IMR-90 (cell line): ENCODE results near the gene DNAH8. TPM values are rescaled to one million over a fixed set of nuclear protein-coding genes. Genes with fewer than 3 reads are reported as not detected.

Experiments used
- ATAC-seq: fragments of 200-7000 bp; cut with Tn5 transposase; 2 replicates; pipeline ENCODE4 v1.9.1; 2020; ENCODE audit warnings: low read depth, mild to moderate bottlenecking, moderate library complexity
- BruUV-seq: library from RNA; stranded (reverse); fragments of 400-500 nt; replicated peaks from 2 replicates; lab custom pipeline; 2021; lab: Mats Ljungman, UMichigan
- CTCF ChIA-PET: fragments of 300-600 bp; formaldehyde crosslinking; extraction: SDS; loops from one replicate; lab custom pipeline; 2021; ENCODE audit warnings: antibody characterized with exemption; lab: Yijun Ruan, JAX
- POLR2A ChIA-PET: fragments of 300-600 bp; sonication (Branson Sonifier 250); formaldehyde crosslinking; loops from one replicate; lab custom pipeline; 2022; ENCODE audit warnings: antibody characterized with exemption; ENCODE audit not compliant: unreplicated experiment; lab: Charles Lee
- DNase-seq: peaks from one replicate; pipeline ENCODE4 v3.0.0; 2013
- H2AFZ ChIP-seq: replicated peaks from 2 replicates; pipeline ENCODE3; 2013; ENCODE audit warnings: low read length, mild to moderate bottlenecking; ENCODE audit not compliant: poor library complexity
- H2AK5ac ChIP-seq: 2 replicates; pipeline ENCODE4 v1.6.1; 2013; ENCODE audit warnings: low read depth, low read length, inconsistent platforms
- H2AK9ac ChIP-seq: replicated peaks from 2 replicates; pipeline ENCODE3; 2013; ENCODE audit warnings: mild to moderate bottlenecking, low read depth, low read length, moderate library complexity; ENCODE audit not compliant: poor library complexity
- H2BK120ac ChIP-seq: 2 replicates; pipeline ENCODE4 v1.6.1; 2013; ENCODE audit warnings: low read depth, low read length, inconsistent platforms
- H2BK15ac ChIP-seq: 3 replicates; pipeline ENCODE4 v1.6.1; 2013; ENCODE audit warnings: low read depth, low read length, inconsistent platforms
- H2BK20ac ChIP-seq: 2 replicates; pipeline ENCODE4 v1.6.1; 2013; ENCODE audit warnings: low read depth, mild to moderate bottlenecking, inconsistent platforms, low read length, moderate library complexity
- H2BK5ac ChIP-seq: 2 replicates; pipeline ENCODE4 v1.6.1; 2013; ENCODE audit warnings: mild to moderate bottlenecking, low read depth, low read length, inconsistent platforms; ENCODE audit not compliant: poor library complexity, severe bottlenecking
- H3K14ac ChIP-seq: replicated peaks from 2 replicates; pipeline ENCODE4 v1.6.1; 2013; ENCODE audit warnings: low read depth, low read length, inconsistent platforms
- H3K18ac ChIP-seq: 2 replicates; pipeline ENCODE4 v1.6.1; 2013; ENCODE audit warnings: low read depth, low read length, control low read depth
- H3K23ac ChIP-seq: 2 replicates; pipeline ENCODE4 v1.6.1; 2013; ENCODE audit warnings: low read depth, low read length, inconsistent platforms
- H3K27ac ChIP-seq: 2 replicates; pipeline ENCODE4 v1.5.1; 2013; ENCODE audit warnings: mild to moderate bottlenecking, control low read depth, low read length; ENCODE audit not compliant: insufficient read depth
- H3K27me3 ChIP-seq: 2 replicates; pipeline ENCODE4 v1.6.1; 2013; ENCODE audit warnings: low read length; ENCODE audit not compliant: control insufficient read depth, insufficient read depth
- H3K36me3 ChIP-seq: 2 replicates; pipeline ENCODE4 v1.6.1; 2013; ENCODE audit warnings: low read length, mixed read lengths; ENCODE audit not compliant: control insufficient read depth, insufficient read depth
- H3K4ac ChIP-seq: 2 replicates; pipeline ENCODE4 v1.6.1; 2013; ENCODE audit warnings: low read depth, low read length, inconsistent platforms
- H3K4me1 ChIP-seq: 2 replicates; pipeline ENCODE4 v1.6.1; 2013; ENCODE audit warnings: low read length, mixed read lengths; ENCODE audit not compliant: control insufficient read depth, insufficient read depth
- H3K4me2 ChIP-seq: 2 replicates; pipeline ENCODE4 v1.6.1; 2013; ENCODE audit warnings: low read depth, mild to moderate bottlenecking, control low read depth, low read length, moderate library complexity
- H3K4me3 ChIP-seq: 2 replicates; pipeline ENCODE4 v1.5.1; 2013; ENCODE audit warnings: low read depth, mild to moderate bottlenecking, control low read depth, low read length, moderate library complexity; ENCODE audit not compliant: insufficient read depth
- H3K56ac ChIP-seq: 2 replicates; pipeline ENCODE4 v1.6.1; 2013; ENCODE audit warnings: low read length, inconsistent platforms; ENCODE audit not compliant: insufficient read depth; ENCODE audit errors: extremely low read depth
- H3K79me1 ChIP-seq, 2 experiments: 2 replicates each; pipeline ENCODE4 v1.6.1; 2013; ENCODE audit warnings: low read length in 2 of 2, inconsistent platforms in 1 of 2, low read depth in 1 of 2
- H3K9ac ChIP-seq: 2 replicates; pipeline ENCODE4 v1.6.1; 2013; ENCODE audit warnings: low read depth, low read length, control low read depth
- H3K9me1 ChIP-seq: 2 replicates; pipeline ENCODE4 v1.6.1; 2013; ENCODE audit warnings: low read length, inconsistent platforms; ENCODE audit not compliant: insufficient read depth
- H3K9me3 ChIP-seq: 2 replicates; pipeline ENCODE4 v1.6.1; 2013; ENCODE audit warnings: low read length; ENCODE audit not compliant: control insufficient read depth, insufficient read depth
- H4K20me1 ChIP-seq: 2 replicates; pipeline ENCODE4 v1.6.1; 2013; ENCODE audit warnings: low read length, inconsistent platforms; ENCODE audit not compliant: insufficient read depth
- H4K5ac ChIP-seq: 2 replicates; pipeline ENCODE4 v1.6.1; 2013; ENCODE audit warnings: mild to moderate bottlenecking, low read depth, low read length, control low read depth
- H4K8ac ChIP-seq, 2 experiments: 2 replicates each; pipeline ENCODE4 v1.6.1; 2013; ENCODE audit warnings: low read depth in 2 of 2, low read length in 2 of 2, control low read depth in 1 of 2, inconsistent platforms in 1 of 2
- H4K91ac ChIP-seq: 2 replicates; pipeline ENCODE4 v1.6.1; 2013; ENCODE audit warnings: low read depth, low read length, inconsistent platforms; ENCODE audit not compliant: insufficient read depth
- CEBPB ChIP-seq: IDR thresholded peaks from 2 replicates; pipeline ENCODE4 v1.6.1; 2012; ENCODE audit warnings: low read depth, low read length, improper control_type of control experiment
- MAFK ChIP-seq: IDR thresholded peaks from 2 replicates; pipeline ENCODE4 v1.6.1; 2012; ENCODE audit warnings: low read depth, low read length, improper control_type of control experiment
- NFE2L2 ChIP-seq: fragments of 150-350 bp; IDR thresholded peaks from 2 replicates; pipeline ENCODE4 v1.6.1; 2016; ENCODE audit warnings: low read depth, mild to moderate bottlenecking, low read length
- POLR2A ChIP-seq: IDR thresholded peaks from 2 replicates; pipeline ENCODE4 v1.6.1; 2012; ENCODE audit warnings: mild to moderate bottlenecking, low read depth, low read length
- RAD21 ChIP-seq: IDR thresholded peaks from 2 replicates; pipeline ENCODE4 v1.6.1; 2012; ENCODE audit warnings: low read length, improper control_type of control experiment
- RCOR1 ChIP-seq: IDR thresholded peaks from 2 replicates; pipeline ENCODE4 v1.6.1; 2012; ENCODE audit warnings: mild to moderate bottlenecking, low read length, improper control_type of control experiment; ENCODE audit not compliant: insufficient replicate concordance
- RFX5 ChIP-seq: IDR thresholded peaks from 2 replicates; pipeline ENCODE4 v1.8.0; 2012; ENCODE audit warnings: low read depth, mild to moderate bottlenecking, low read length, moderate library complexity
- SMC3 ChIP-seq: fragments of 150-350 bp; IDR thresholded peaks from 2 replicates; pipeline ENCODE4 v1.6.1; 2016; ENCODE audit warnings: low read depth, mild to moderate bottlenecking, antibody characterized with exemption, low read length, moderate library complexity
- WGBS, 2 experiments: methylation state at CpG; one replicate each; pipeline versions ENCODE4 v1.1.5 to v1.1.7; 2013; ENCODE audit warnings: missing lambda C conversion rate in 2 of 2; ENCODE audit not compliant: insufficient read length in 1 of 2; ENCODE audit errors: extremely low coverage in 2 of 2; 5-methylcytosine and 5-hydroxymethylcytosine counted together
- dilution Hi-C: fragments of 300-500 bp; cut with HindIII; formaldehyde crosslinking; loops from one replicate; pipeline ENCODE4 v1.14.3; 2018; ENCODE audit warnings: low sequenced_read_pairs; ENCODE audit not compliant: unreplicated experiment
- in situ Hi-C: fragments of 300-500 bp; cut with MboI; formaldehyde crosslinking; loops from 3 replicates; pipeline ENCODE4 v1.14.3; 2019; ENCODE audit warnings: low sequenced_read_pairs, inconsistent platforms, mixed read lengths
- intact Hi-C: fragments of 100-400 bp; cut with micrococcal nuclease; formaldehyde crosslinking; loops from 2 replicates; pipeline ENCODE4 v1.10.0; 2022
- polyA plus RNA-seq, 3 experiments: library from polyadenylated mRNA; depleted of rRNA; stranded (reverse); fragments of >200 nt; gene quantifications; 2 replicates each; pipeline ENCODE4 v1.2.3, GENCODE V29; 2012; ENCODE audit warnings: low replicate concordance in 1 of 3
- total RNA-seq: library from RNA; depleted of rRNA; stranded (reverse); fragments of >200 nt; gene quantifications from 2 replicates; pipeline ENCODE4 v1.2.3, GENCODE V29; 2012
- TF ChIP-seq, protein P1 (sequence below): fragments of 150-350 bp; IDR thresholded peaks from 2 replicates; pipeline ENCODE4 v1.6.1; 2016; ENCODE audit warnings: low read depth, mild to moderate bottlenecking, low read length, moderate library complexity, borderline replicate concordance
- TF ChIP-seq, protein P2 (sequence below): fragments of 150-350 bp; IDR thresholded peaks from 2 replicates; pipeline ENCODE4 v1.6.1; 2017; ENCODE audit warnings: mild to moderate bottlenecking, antibody characterized with exemption, low read length, low read depth

Gene DNAH8
- total and polyA plus RNA-seq, 2 of the 4 experiments (the other 2 are of a cell fraction), result not detected

DNA sequence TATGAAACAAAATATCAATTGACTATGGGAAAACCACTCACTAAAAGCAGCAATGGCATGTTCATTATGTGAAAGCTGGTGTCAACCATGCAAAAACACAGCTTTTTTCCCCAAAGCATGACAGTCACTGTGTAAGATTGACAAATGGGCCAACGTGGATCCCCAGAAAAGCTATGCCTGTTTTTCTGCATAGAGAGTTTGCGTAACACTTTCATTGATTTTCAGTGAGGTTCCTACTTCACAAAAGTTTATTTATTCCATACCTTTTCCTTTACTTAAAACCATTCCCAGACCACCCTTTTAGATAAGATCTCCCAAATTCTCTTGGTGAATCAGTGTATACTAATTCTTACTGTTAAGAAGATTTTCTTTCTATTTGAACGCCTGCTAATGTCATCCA lies 195.1 kb downstream of the DNAH8 start:
- Histone ChIP-seq H3K4me1 (no peaks in the 10 kb centered on the region), H3K4ac (no peak overlapping the region), H2AK5ac (no peak overlapping the region), H3K27ac (no peak overlapping the region), H2BK120ac (no peak overlapping the region), H4K5ac (no peak overlapping the region), H3K9me1 (no peaks in the 10 kb centered on the region), H2BK15ac (no peak overlapping the region), H2AFZ (no peak overlapping the region), H3K4me2 (no peak overlapping the region), H3K27me3 (no peaks in the 10 kb centered on the region), H3K14ac (no peak overlapping the region), H3K23ac (no peak overlapping the region), H2BK5ac (no peak overlapping the region), H3K79me1 (no peaks in the 10 kb centered on the region), H3K4me3 (no peak overlapping the region), H3K56ac (no peak overlapping the region), H3K9me3 (no peaks in the 10 kb centered on the region), H4K8ac (no peak overlapping the region), H2AK9ac (no peak overlapping the region), H3K36me3 (no peaks in the 10 kb centered on the region), H3K9ac (no peak overlapping the region), H4K91ac (no peak overlapping the region), H4K20me1 (no peaks in the 10 kb centered on the region), H3K18ac (no peak overlapping the region), H2BK20ac (no peak overlapping the region)
- WGBS, 2 experiments, result no CpG with 5 or more reads among the region's 3 CpGs
- ChIA-PET CTCF (no interaction called here), POLR2A (no interaction called here)
- DNase-seq (no peak), ATAC-seq (no peak)
- dilution Hi-C loops (no loop called here), intact Hi-C loops (no loop called here), in situ Hi-C loops (no loop called here)
- no peak for TF ChIP-seq POLR2A
- no peak for TF ChIP-seq RAD21
- TF ChIP-seq, protein P1, sequence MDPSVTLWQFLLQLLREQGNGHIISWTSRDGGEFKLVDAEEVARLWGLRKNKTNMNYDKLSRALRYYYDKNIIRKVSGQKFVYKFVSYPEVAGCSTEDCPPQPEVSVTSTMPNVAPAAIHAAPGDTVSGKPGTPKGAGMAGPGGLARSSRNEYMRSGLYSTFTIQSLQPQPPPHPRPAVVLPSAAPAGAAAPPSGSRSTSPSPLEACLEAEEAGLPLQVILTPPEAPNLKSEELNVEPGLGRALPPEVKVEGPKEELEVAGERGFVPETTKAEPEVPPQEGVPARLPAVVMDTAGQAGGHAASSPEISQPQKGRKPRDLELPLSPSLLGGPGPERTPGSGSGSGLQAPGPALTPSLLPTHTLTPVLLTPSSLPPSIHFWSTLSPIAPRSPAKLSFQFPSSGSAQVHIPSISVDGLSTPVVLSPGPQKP, result no peak
- no peak for TF ChIP-seq RCOR1
- TF ChIP-seq CEBPB, result no peak
- no peak for TF ChIP-seq NFE2L2
- no peak for TF ChIP-seq SMC3
- TF ChIP-seq, protein P2, sequence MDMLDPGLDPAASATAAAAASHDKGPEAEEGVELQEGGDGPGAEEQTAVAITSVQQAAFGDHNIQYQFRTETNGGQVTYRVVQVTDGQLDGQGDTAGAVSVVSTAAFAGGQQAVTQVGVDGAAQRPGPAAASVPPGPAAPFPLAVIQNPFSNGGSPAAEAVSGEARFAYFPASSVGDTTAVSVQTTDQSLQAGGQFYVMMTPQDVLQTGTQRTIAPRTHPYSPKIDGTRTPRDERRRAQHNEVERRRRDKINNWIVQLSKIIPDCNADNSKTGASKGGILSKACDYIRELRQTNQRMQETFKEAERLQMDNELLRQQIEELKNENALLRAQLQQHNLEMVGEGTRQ, result no peak
- TF ChIP-seq MAFK, result no peak
- no peak for TF ChIP-seq RFX5
- no TSS peak for BruUV-seq
